K562 (cell line): ENCODE measurements around the gene RPLP2. TPM values are rescaled to one million over a fixed set of nuclear protein-coding genes. Genes with fewer than 3 reads are reported as not detected.

Source experiments
- ATAC-seq: fragments of 200-7000 bp; cut with Tn5 transposase; 3 replicates; pipeline ENCODE4 v1.9.1; 2020; ENCODE audit warnings: moderate library complexity
- BruUV-seq: library from RNA; stranded (reverse); fragments of 400-500 nt; replicated peaks from 2 replicates; lab custom pipeline; 2021; lab: Mats Ljungman, UMichigan
- CTCF ChIA-PET: fragments of 300-600 bp; formaldehyde crosslinking; extraction: SDS; loops from one replicate; lab custom pipeline; 2021; ENCODE audit warnings: low intra/inter-chr PET ratio; lab: Yijun Ruan, JAX
- POLR2A ChIA-PET: fragments of 300-600, 350-650 bp; sonication (Branson Sonifier 250); formaldehyde crosslinking; extraction: SDS; loops from one replicate; lab custom pipeline; 2021; ENCODE audit warnings: antibody characterized with exemption, inconsistent platforms; lab: Yijun Ruan, JAX
- DNase-seq, 4 experiments: peaks; one replicate each; pipeline versions ENCODE4 v3.0.0 to v3.0.0-alpha.2; 2011 to 2018; ENCODE audit warnings: low spot score in 3 of 4, mixed read lengths in 3 of 4; ENCODE audit errors: extremely low read depth in 1 of 4
- FAIRE-seq: peaks from 2 replicates; lab custom pipeline; 2011; peaks lifted over from hg19 to GRCh38; lab: Jason Lieb, UNC
- H2AFZ ChIP-seq: 2 replicates; pipeline ENCODE4 v1.6.0; 2011; ENCODE audit warnings: low read depth, low read length, control low read depth, inconsistent platforms
- H3K27ac ChIP-seq: fragments of 200-600 bp; 3 replicates; pipeline ENCODE4 v1.8.0; 2011; ENCODE audit warnings: low read depth, mild to moderate bottlenecking, control low read depth, inconsistent platforms, low read length, moderate library complexity, mixed read lengths; ENCODE audit errors: extremely low read depth
- H3K27me3 ChIP-seq, 2 experiments: fragments of 300-600 bp in 1 of 2; 2 replicates in 1 of 2; 3 replicates in 1 of 2; pipeline versions ENCODE4 v1.6.0 to v1.8.0; 2011; ENCODE audit warnings: inconsistent platforms in 2 of 2, low read length in 2 of 2, mild to moderate bottlenecking in 1 of 2, mixed read lengths in 1 of 2, moderate library complexity in 1 of 2; ENCODE audit not compliant: control insufficient read depth in 2 of 2, insufficient read depth in 2 of 2
- H3K36me3 ChIP-seq: fragments of 300-600 bp; 3 replicates; pipeline ENCODE4 v1.8.0; 2011; ENCODE audit warnings: mild to moderate bottlenecking, low read length, inconsistent platforms; ENCODE audit not compliant: control insufficient read depth, insufficient read depth
- H3K4me1 ChIP-seq, 2 experiments: fragments of 200-600 bp in 1 of 2; replicated peaks in 1 of 2; 2 replicates in 1 of 2; 3 replicates in 1 of 2; pipeline versions ENCODE4 v1.5.1 to v1.8.0; 2011; ENCODE audit warnings: inconsistent platforms in 2 of 2, low read length in 2 of 2, mild to moderate bottlenecking in 1 of 2, mixed read lengths in 1 of 2, moderate library complexity in 1 of 2; ENCODE audit not compliant: control insufficient read depth in 2 of 2, insufficient read depth in 2 of 2
- H3K4me2 ChIP-seq: 2 replicates; pipeline ENCODE4 v1.6.1; 2011; ENCODE audit warnings: low read length, control low read depth, inconsistent platforms, mixed read lengths; ENCODE audit not compliant: insufficient read depth
- H3K4me3 ChIP-seq: fragments of 200-600 bp; sonication (generic), shearing (Covaris generic); 2 replicates; pipeline ENCODE4 v1.5.1; 2016; ENCODE audit warnings: control low read depth, inconsistent platforms
- H3K79me2 ChIP-seq: fragments of 200-600 bp; 3 replicates; pipeline ENCODE4 v1.8.0; 2011; ENCODE audit warnings: low read length, inconsistent platforms; ENCODE audit not compliant: control insufficient read depth, insufficient read depth
- H3K9ac ChIP-seq, 2 experiments: 2 replicates each; pipeline versions ENCODE4 v1.6.0 to v1.6.1; 2011; ENCODE audit warnings: low read depth in 2 of 2, low read length in 2 of 2, control low read depth in 1 of 2, inconsistent platforms in 1 of 2, mild to moderate bottlenecking in 1 of 2, mixed read lengths in 1 of 2; ENCODE audit not compliant: insufficient read depth in 1 of 2
- H3K9me1 ChIP-seq: one replicate; pipeline ENCODE4 v1.6.0; 2011; ENCODE audit warnings: inconsistent platforms, mild to moderate bottlenecking, low read length, moderate library complexity; ENCODE audit not compliant: control insufficient read depth, insufficient read depth
- H3K9me3 ChIP-seq: replicated peaks from 2 replicates; pipeline ENCODE4 v1.5.1; 2011; ENCODE audit warnings: low read depth, low read length, inconsistent platforms; ENCODE audit not compliant: control insufficient read depth, insufficient read depth
- H4K20me1 ChIP-seq: replicated peaks from 2 replicates; pipeline ENCODE4 v1.6.1; 2011; ENCODE audit warnings: low read length, inconsistent platforms, mixed read lengths; ENCODE audit not compliant: control insufficient read depth, insufficient read depth
- NR3C1 ChIP-seq: sonication (generic); formaldehyde crosslinking; IDR thresholded peaks from 2 replicates; pipeline ENCODE4 v1.8.1; 2022; ENCODE audit warnings: missing genetic modification reagents
- PCBP1 ChIP-seq: fragments of 200-400 bp; formaldehyde crosslinking; IDR thresholded peaks from 2 replicates; pipeline ENCODE4 v1.6.1; 2018; ENCODE audit warnings: mild to moderate bottlenecking, low read depth, low read length; ENCODE audit not compliant: poor library complexity, severe bottlenecking
- POLR3G ChIP-seq: IDR thresholded peaks from 2 replicates; pipeline ENCODE4 v1.6.1; 2011; ENCODE audit not compliant: insufficient read length, insufficient replicate concordance; ENCODE audit errors: extremely low read depth
- RB1 ChIP-seq: fragments of 450-650 bp; IDR thresholded peaks from 2 replicates; pipeline ENCODE4 v1.6.1; 2017; ENCODE audit warnings: low read depth, mild to moderate bottlenecking
- RBM15 ChIP-seq: fragments of 200-400 bp; formaldehyde crosslinking; IDR thresholded peaks from 2 replicates; pipeline ENCODE4 v1.6.1; 2018; ENCODE audit warnings: mild to moderate bottlenecking, low read length, moderate library complexity; ENCODE audit not compliant: insufficient read depth
- SRSF1 ChIP-seq: fragments of 200-400 bp; formaldehyde crosslinking; IDR thresholded peaks from 2 replicates; pipeline ENCODE4 v1.6.1; 2017; ENCODE audit warnings: mild to moderate bottlenecking, low read depth, low read length, moderate library complexity
- WGBS: fragments of 100-300 bp; shearing (Covaris generic); methylation state at CpG from one replicate; pipeline ENCODE4 v1.1.6; 2016; ENCODE audit warnings: low coverage, mixed read lengths; ENCODE audit not compliant: insufficient coverage; ENCODE audit errors: missing lambda C conversion rate; 5-methylcytosine and 5-hydroxymethylcytosine counted together
- in situ Hi-C: fragments of 300-500 bp; cut with MboI; formaldehyde crosslinking; loops from 4 replicates; pipeline ENCODE4 v1.15.0; 2018; ENCODE audit warnings: inconsistent platforms, mixed read lengths
- intact Hi-C: fragments of 100-400 bp; cut with micrococcal nuclease; formaldehyde crosslinking; loops from 2 replicates; pipeline ENCODE4 v1.14.2; 2022
- polyA plus RNA-seq, 8 experiments: library from polyadenylated mRNA; depleted of rRNA in 4 of 8; stranded (reverse) in 5 of 8; unstranded in 3 of 8; fragments of >200 nt; fragmentation: Nextera tagmentation in 2 of 8; fragmentation: Illumina TruSeq in 1 of 8; extraction: Ambion mirVana in 2 of 8; extraction: Trizol in 1 of 8; gene quantifications; 2 replicates each; pipeline versions ENCODE4 v1.2.1 to v1.2.3, GENCODE V29; 2011 to 2014; ENCODE audit warnings: inconsistent platforms in 1 of 8, missing spikeins in 1 of 8
- total RNA-seq, 7 experiments: library from RNA; depleted of rRNA in 6 of 7; stranded (reverse); fragments of >200 nt in 6 of 7; fragmentation: Illumina TruSeq in 2 of 7; extraction: Trizol in 2 of 7; gene quantifications; 2 replicates each; pipeline versions ENCODE4 v1.2.1 to v1.2.3, GENCODE V29; 2011 to 2021; ENCODE audit warnings: low replicate concordance in 1 of 7
- TF ChIP-seq, protein P1 (sequence below): fragments of 450-650 bp; IDR thresholded peaks from 2 replicates; pipeline ENCODE4 v1.6.1; 2016; ENCODE audit warnings: borderline replicate concordance
- TF ChIP-seq, protein P2 (sequence below), 3 experiments: IDR thresholded peaks in 2 of 3; conservative IDR thresholded peaks in 1 of 3; 2 replicates each; pipeline ENCODE4 v1.5.1; 2011 to 2012; ENCODE audit warnings: low read length in 3 of 3, mild to moderate bottlenecking in 3 of 3, control low read depth in 2 of 3, improper control_type of control experiment in 1 of 3, inconsistent platforms in 1 of 3, low read depth in 1 of 3, mixed read lengths in 1 of 3, moderate library complexity in 1 of 3; ENCODE audit not compliant: insufficient read depth in 2 of 3
- TF ChIP-seq, protein P3 (sequence below), 2 experiments: IDR thresholded peaks; 2 replicates each; pipeline ENCODE4 v1.6.1; 2012; ENCODE audit warnings: improper control_type of control experiment in 2 of 2, low read depth in 2 of 2, low read length in 2 of 2, borderline replicate concordance in 1 of 2
- TF ChIP-seq, protein P4 (sequence below), 2 experiments: IDR thresholded peaks; 2 replicates each; pipeline ENCODE4 v1.6.1; 2011; ENCODE audit warnings: borderline replicate concordance in 1 of 2, control low read depth in 1 of 2, low read depth in 1 of 2, low read length in 1 of 2, mild to moderate bottlenecking in 1 of 2, mixed read lengths in 1 of 2, moderate library complexity in 1 of 2; ENCODE audit not compliant: insufficient read depth in 1 of 2, insufficient read length in 1 of 2, poor library complexity in 1 of 2, severe bottlenecking in 1 of 2; ENCODE audit errors: extremely low read depth in 1 of 2

The RPLP2 gene
- total and polyA plus RNA-seq, 9 of the 15 experiments (the other 6 are each of a cell fraction or from before 2014, with no cell fraction given), result 528 to 3,807 (median 1,633) TPM

DNA sequence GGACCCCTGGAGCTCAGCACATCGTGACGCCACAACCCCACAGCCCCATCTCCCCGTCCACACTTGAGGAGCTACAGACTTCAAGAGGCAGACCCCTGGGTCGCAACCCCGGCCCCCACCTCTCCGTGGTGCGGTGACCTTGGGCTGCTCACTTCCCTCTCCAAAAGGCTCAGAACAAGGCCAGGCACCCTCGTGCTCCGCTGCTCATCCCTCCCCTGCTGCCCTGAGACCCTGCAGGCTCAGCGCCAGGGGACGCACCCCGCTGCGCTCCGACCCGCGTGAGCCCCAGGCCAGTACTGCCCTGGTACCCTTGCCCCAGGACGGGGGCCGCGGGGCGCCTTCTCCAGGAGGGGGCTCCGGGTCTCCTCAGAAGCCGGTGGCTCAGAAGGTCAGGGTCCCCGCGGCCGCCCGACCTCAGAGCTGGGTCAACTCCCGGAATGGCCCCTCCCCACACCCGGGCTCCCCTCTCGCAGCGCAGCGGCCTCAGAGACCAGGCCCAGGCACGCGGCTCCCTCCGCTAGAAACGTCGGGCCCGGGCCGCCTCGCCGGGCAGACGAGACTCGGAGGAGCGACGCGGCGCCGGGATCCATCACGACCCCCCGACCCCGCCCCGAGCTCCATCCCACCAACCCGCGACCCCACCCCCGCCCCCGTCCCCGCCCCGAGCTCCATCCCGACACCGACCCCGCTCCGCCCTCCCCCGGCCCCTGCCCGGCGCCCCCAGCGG is 33.0 kb upstream of the RPLP2 start:
- H3K4me1 ChIP-seq, result peaks cover 16 to 87% of the 10 kb centered on the region in 2 experiments
- H3K27me3 ChIP-seq, result no peaks in the 10 kb centered on the region
- peaks cover 28% of the 10 kb centered on the region for H4K20me1 ChIP-seq
- H3K9ac ChIP-seq, result peak overlapping the region; percentile 77 to 98
- H2AFZ ChIP-seq, result peak overlapping the region; percentile 68; the same call in 1 of the 2 replicates
- DNase-seq (peak; percentile 59 to 90 (median 84)), ATAC-seq (peak; percentile 53), FAIRE-seq (no peak)
- peaks cover 71% of the 10 kb centered on the region for H3K79me2 ChIP-seq
- H3K4me3 ChIP-seq, result peak overlapping the region; percentile 81
- under 1% methylated on average over 26 of the region's 65 CpGs for WGBS
- ChIA-PET POLR2A (interaction anchor here (0.6 to 1.7 kb wide), 5 partner anchors 8 to 55 kb away, joined by 3 to 9 read pairs (median 3); no protein-coding TSS in a partner anchor), CTCF (interaction anchor here (0.5 kb wide), 1 partner anchor 22 kb away, joined by 3 read pairs; the partner anchor contains the start of gene SLC25A22)
- peak overlapping the region; percentile 84 for H3K4me2 ChIP-seq
- H3K9me1 ChIP-seq, result peaks cover 6% of the 10 kb centered on the region
- peak overlapping the region; percentile 76 for H3K27ac ChIP-seq
- in situ Hi-C loops (no loop called here), intact Hi-C loops (no loop called here)
- H3K9me3 ChIP-seq, result no peaks in the 10 kb centered on the region; the same call in 1 of the 2 replicates
- BruUV-seq, result TSS peak; percentile 72
- H3K36me3 ChIP-seq, result peaks cover 54% of the 10 kb centered on the region
- TF ChIP-seq PCBP1, result peak; percentile 11
- TF ChIP-seq SRSF1, result no peak
- no peak for TF ChIP-seq POLR3G
- TF ChIP-seq, protein P1, sequence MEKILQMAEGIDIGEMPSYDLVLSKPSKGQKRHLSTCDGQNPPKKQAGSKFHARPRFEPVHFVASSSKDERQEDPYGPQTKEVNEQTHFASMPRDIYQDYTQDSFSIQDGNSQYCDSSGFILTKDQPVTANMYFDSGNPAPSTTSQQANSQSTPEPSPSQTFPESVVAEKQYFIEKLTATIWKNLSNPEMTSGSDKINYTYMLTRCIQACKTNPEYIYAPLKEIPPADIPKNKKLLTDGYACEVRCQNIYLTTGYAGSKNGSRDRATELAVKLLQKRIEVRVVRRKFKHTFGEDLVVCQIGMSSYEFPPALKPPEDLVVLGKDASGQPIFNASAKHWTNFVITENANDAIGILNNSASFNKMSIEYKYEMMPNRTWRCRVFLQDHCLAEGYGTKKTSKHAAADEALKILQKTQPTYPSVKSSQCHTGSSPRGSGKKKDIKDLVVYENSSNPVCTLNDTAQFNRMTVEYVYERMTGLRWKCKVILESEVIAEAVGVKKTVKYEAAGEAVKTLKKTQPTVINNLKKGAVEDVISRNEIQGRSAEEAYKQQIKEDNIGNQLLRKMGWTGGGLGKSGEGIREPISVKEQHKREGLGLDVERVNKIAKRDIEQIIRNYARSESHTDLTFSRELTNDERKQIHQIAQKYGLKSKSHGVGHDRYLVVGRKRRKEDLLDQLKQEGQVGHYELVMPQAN, result peak; percentile 62; the same call in 1 of the 2 replicates
- TF ChIP-seq, protein P2, sequence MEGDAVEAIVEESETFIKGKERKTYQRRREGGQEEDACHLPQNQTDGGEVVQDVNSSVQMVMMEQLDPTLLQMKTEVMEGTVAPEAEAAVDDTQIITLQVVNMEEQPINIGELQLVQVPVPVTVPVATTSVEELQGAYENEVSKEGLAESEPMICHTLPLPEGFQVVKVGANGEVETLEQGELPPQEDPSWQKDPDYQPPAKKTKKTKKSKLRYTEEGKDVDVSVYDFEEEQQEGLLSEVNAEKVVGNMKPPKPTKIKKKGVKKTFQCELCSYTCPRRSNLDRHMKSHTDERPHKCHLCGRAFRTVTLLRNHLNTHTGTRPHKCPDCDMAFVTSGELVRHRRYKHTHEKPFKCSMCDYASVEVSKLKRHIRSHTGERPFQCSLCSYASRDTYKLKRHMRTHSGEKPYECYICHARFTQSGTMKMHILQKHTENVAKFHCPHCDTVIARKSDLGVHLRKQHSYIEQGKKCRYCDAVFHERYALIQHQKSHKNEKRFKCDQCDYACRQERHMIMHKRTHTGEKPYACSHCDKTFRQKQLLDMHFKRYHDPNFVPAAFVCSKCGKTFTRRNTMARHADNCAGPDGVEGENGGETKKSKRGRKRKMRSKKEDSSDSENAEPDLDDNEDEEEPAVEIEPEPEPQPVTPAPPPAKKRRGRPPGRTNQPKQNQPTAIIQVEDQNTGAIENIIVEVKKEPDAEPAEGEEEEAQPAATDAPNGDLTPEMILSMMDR (IDR thresholded peaks at IDR 0.05 in 2 of 3, conservative IDR thresholded peaks at IDR 0.05 in 1 of 3; ENCODE audit: insufficient read depth in 2 of 3, low read depth in 1 of 3, low read length in 3 of 3), result peak in 2 of 3 experiments; percentile 10 to 12; a peak in 2 of 6 replicates
- TF ChIP-seq RBM15, result no peak
- TF ChIP-seq, protein P3, sequence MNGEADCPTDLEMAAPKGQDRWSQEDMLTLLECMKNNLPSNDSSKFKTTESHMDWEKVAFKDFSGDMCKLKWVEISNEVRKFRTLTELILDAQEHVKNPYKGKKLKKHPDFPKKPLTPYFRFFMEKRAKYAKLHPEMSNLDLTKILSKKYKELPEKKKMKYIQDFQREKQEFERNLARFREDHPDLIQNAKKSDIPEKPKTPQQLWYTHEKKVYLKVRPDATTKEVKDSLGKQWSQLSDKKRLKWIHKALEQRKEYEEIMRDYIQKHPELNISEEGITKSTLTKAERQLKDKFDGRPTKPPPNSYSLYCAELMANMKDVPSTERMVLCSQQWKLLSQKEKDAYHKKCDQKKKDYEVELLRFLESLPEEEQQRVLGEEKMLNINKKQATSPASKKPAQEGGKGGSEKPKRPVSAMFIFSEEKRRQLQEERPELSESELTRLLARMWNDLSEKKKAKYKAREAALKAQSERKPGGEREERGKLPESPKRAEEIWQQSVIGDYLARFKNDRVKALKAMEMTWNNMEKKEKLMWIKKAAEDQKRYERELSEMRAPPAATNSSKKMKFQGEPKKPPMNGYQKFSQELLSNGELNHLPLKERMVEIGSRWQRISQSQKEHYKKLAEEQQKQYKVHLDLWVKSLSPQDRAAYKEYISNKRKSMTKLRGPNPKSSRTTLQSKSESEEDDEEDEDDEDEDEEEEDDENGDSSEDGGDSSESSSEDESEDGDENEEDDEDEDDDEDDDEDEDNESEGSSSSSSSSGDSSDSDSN (IDR thresholded peaks at IDR 0.05; ENCODE audit: borderline replicate concordance in 1 of 2, low read depth in 2 of 2, low read length in 2 of 2), result peak; percentile 57 to 63; a peak in 1 of 4 replicates
- TF ChIP-seq, protein P4, sequence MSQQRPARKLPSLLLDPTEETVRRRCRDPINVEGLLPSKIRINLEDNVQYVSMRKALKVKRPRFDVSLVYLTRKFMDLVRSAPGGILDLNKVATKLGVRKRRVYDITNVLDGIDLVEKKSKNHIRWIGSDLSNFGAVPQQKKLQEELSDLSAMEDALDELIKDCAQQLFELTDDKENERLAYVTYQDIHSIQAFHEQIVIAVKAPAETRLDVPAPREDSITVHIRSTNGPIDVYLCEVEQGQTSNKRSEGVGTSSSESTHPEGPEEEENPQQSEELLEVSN (IDR thresholded peaks at IDR 0.05; ENCODE audit: borderline replicate concordance in 1 of 2, extremely low read depth in 1 of 2, insufficient read depth in 1 of 2, insufficient read length in 1 of 2, low read depth in 1 of 2, low read length in 1 of 2, poor library complexity in 1 of 2, severe bottlenecking in 1 of 2), result peak; percentile 19 to 69
- peak; percentile 45 for TF ChIP-seq RB1
- TF ChIP-seq NR3C1 (CRISPR knock-in tag), result 0 out of 2 replicates have a peak, but pooled peaks have one; percentile 14
